HepG2 (cell line): ENCODE measurements around the gene ADAMTS17. TPM values are rescaled to one million over a fixed set of nuclear protein-coding genes. Genes with fewer than 3 reads are reported as not detected.

ENCODE experiments used
- ATAC-seq: fragments of 200-7000 bp; cut with Tn5 transposase; 3 replicates; pipeline ENCODE4 v1.9.1; 2020; ENCODE audit warnings: mild to moderate bottlenecking, moderate library complexity
- BruUV-seq: library from RNA; stranded (reverse); fragments of 400-500 nt; replicated peaks from 2 replicates; lab custom pipeline; 2021; lab: Mats Ljungman, UMichigan
- CTCF ChIA-PET: fragments of 300-600 bp; formaldehyde crosslinking; extraction: SDS; loops from one replicate; lab custom pipeline; 2021; ENCODE audit warnings: low total read pairs, inconsistent platforms, low intra/inter-chr PET ratio; lab: Yijun Ruan, JAX
- POLR2A ChIA-PET: fragments of 350-600 bp; sonication (Branson Sonifier 250); formaldehyde crosslinking; loops from one replicate; lab custom pipeline; 2020; ENCODE audit warnings: antibody characterized with exemption, inconsistent platforms; lab: Yijun Ruan, JAX
- DNase-seq: peaks from one replicate; pipeline ENCODE4 v3.0.0-alpha.2; 2015; ENCODE audit warnings: low spot score
- FAIRE-seq: peaks from 3 replicates; lab custom pipeline; 2011; peaks lifted over from hg19 to GRCh38; lab: Jason Lieb, UNC
- H2AFZ ChIP-seq: one replicate; pipeline ENCODE4 v1.6.1; 2011; ENCODE audit warnings: low read length, inconsistent platforms
- H3K27ac ChIP-seq: fragments of 300-600 bp; 3 replicates; pipeline ENCODE4 v1.8.0; 2011; ENCODE audit warnings: mixed run types, mild to moderate bottlenecking, mixed read lengths, low read length, inconsistent platforms; ENCODE audit not compliant: insufficient read depth; ENCODE audit errors: extremely low read length
- H3K27me3 ChIP-seq, 2 experiments: fragments of 200-600 bp in 1 of 2; 2 replicates in 1 of 2; 3 replicates in 1 of 2; pipeline versions ENCODE4 v1.6.0 to v1.8.0; 2011; ENCODE audit warnings: low read length in 2 of 2, mild to moderate bottlenecking in 2 of 2, moderate library complexity in 2 of 2, inconsistent platforms in 1 of 2; ENCODE audit not compliant: insufficient read depth in 2 of 2, control insufficient read depth in 1 of 2
- H3K36me3 ChIP-seq, 2 experiments: fragments of 200-600 bp in 1 of 2; replicated peaks in 1 of 2; 2 replicates in 1 of 2; 3 replicates in 1 of 2; pipeline versions ENCODE4 v1.5.1 to v1.8.0; 2011; ENCODE audit warnings: low read length in 2 of 2, inconsistent platforms in 1 of 2; ENCODE audit not compliant: insufficient read depth in 2 of 2, control insufficient read depth in 1 of 2
- H3K4me1 ChIP-seq: 2 replicates; pipeline ENCODE4 v1.5.1; 2012; ENCODE audit warnings: low read length, inconsistent platforms; ENCODE audit not compliant: insufficient read depth
- H3K4me2 ChIP-seq: 2 replicates; pipeline ENCODE4 v1.6.0; 2011; ENCODE audit warnings: low read depth, low read length, inconsistent platforms
- H3K4me3 ChIP-seq, 3 experiments: fragments of 200-600 bp in 1 of 3; sonication (generic), shearing (Covaris generic) in 1 of 3; replicated peaks in 1 of 3; 2 replicates each; pipeline ENCODE4 v1.5.1; 2011 to 2016; ENCODE audit warnings: low read length in 3 of 3, inconsistent platforms in 2 of 3, low read depth in 2 of 3, mild to moderate bottlenecking in 2 of 3, control low read depth in 1 of 3, mixed read lengths in 1 of 3; ENCODE audit not compliant: insufficient read depth in 1 of 3
- H3K79me2 ChIP-seq: one replicate; pipeline ENCODE4 v1.6.1; 2011; ENCODE audit warnings: low read length, inconsistent platforms; ENCODE audit not compliant: insufficient read depth
- H3K9ac ChIP-seq: 2 replicates; pipeline ENCODE4 v1.6.0; 2011; ENCODE audit warnings: mild to moderate bottlenecking, low read depth, low read length, inconsistent platforms; ENCODE audit not compliant: insufficient read depth
- H3K9me3 ChIP-seq: 2 replicates; pipeline ENCODE4 v1.5.1; 2012; ENCODE audit warnings: mild to moderate bottlenecking, low read length
- H4K20me1 ChIP-seq: 2 replicates; pipeline ENCODE4 v1.6.0; 2011; ENCODE audit warnings: inconsistent platforms, mild to moderate bottlenecking, low read length, moderate library complexity; ENCODE audit not compliant: insufficient read depth
- ARNTL ChIP-seq: sonication (generic); formaldehyde crosslinking; IDR thresholded peaks from 2 replicates; pipeline ENCODE4 v1.4.0; 2020; ENCODE audit warnings: mild to moderate bottlenecking, missing genetic modification reagents
- CENPT ChIP-seq: sonication (generic); formaldehyde crosslinking; IDR thresholded peaks from 2 replicates; pipeline ENCODE4 v1.8.0; 2022; ENCODE audit warnings: low read depth, mild to moderate bottlenecking, moderate library complexity, missing genetic modification reagents
- FIP1L1 ChIP-seq: fragments of 200-400 bp; formaldehyde crosslinking; IDR thresholded peaks from 2 replicates; pipeline ENCODE4 v1.6.1; 2018; ENCODE audit warnings: low read depth, mild to moderate bottlenecking, low read length, moderate library complexity, borderline replicate concordance; ENCODE audit not compliant: insufficient read depth
- FOXM1 ChIP-seq: sonication (generic); formaldehyde crosslinking; IDR thresholded peaks from 2 replicates; pipeline ENCODE4 v1.5.0; 2020; ENCODE audit warnings: missing genetic modification reagents
- HMGA1 ChIP-seq: sonication (generic); formaldehyde crosslinking; conservative IDR thresholded peaks from 2 replicates; pipeline ENCODE4 v1.4.0; 2020; ENCODE audit warnings: missing genetic modification reagents
- PLRG1 ChIP-seq: fragments of 450-650 bp; conservative IDR thresholded peaks from 2 replicates; pipeline ENCODE4 v1.6.1; 2016
- RXRA ChIP-seq: sonication (generic); formaldehyde crosslinking; IDR thresholded peaks from 2 replicates; pipeline ENCODE4 v1.5.1; 2020; ENCODE audit warnings: missing genetic modification reagents
- ZBTB44 ChIP-seq: sonication (generic); formaldehyde crosslinking; IDR thresholded peaks from 2 replicates; pipeline ENCODE4 v1.4.0; 2020; ENCODE audit warnings: missing genetic modification reagents
- ZMYM3 ChIP-seq: sonication (generic); formaldehyde crosslinking; IDR thresholded peaks from 2 replicates; pipeline ENCODE4 v1.5.1; 2020; ENCODE audit warnings: mild to moderate bottlenecking, missing genetic modification reagents
- ZNF430 ChIP-seq: sonication (generic); formaldehyde crosslinking; IDR thresholded peaks from 2 replicates; pipeline ENCODE4 v1.9.0; 2021; ENCODE audit warnings: mild to moderate bottlenecking, missing genetic modification reagents
- ZNF589 ChIP-seq: sonication (generic); formaldehyde crosslinking; conservative IDR thresholded peaks from 2 replicates; pipeline ENCODE4 v1.8.0; 2022; ENCODE audit warnings: mild to moderate bottlenecking, moderate library complexity, missing genetic modification reagents
- ZNF616 ChIP-seq: sonication (generic); formaldehyde crosslinking; IDR thresholded peaks from 2 replicates; pipeline ENCODE4 v1.5.0; 2020; ENCODE audit warnings: low read depth, mild to moderate bottlenecking, missing genetic modification reagents
- ZNF713 ChIP-seq: sonication (generic); formaldehyde crosslinking; IDR thresholded peaks from 2 replicates; pipeline ENCODE4 v1.4.0; 2020; ENCODE audit warnings: mild to moderate bottlenecking, missing genetic modification reagents
- WGBS: methylation state at CpG from one replicate; pipeline ENCODE4 v1.1.6; 2017; ENCODE audit warnings: low lambda C conversion rate; 5-methylcytosine and 5-hydroxymethylcytosine counted together
- in situ Hi-C: cut with HindIII; loops from 2 replicates; pipeline ENCODE4 v1.10.0; 2017; ENCODE audit warnings: low pct_unique_long_range_greater_than_20kb; ENCODE audit not compliant: extremely low pct_ligation_motif_present
- intact Hi-C: fragments of 100-400 bp; cut with micrococcal nuclease; formaldehyde crosslinking; loops from one replicate; pipeline ENCODE4 v1.10.0; 2022; ENCODE audit not compliant: unreplicated experiment
- polyA plus RNA-seq, 8 experiments: library from polyadenylated mRNA; depleted of rRNA in 3 of 8; stranded (reverse) in 7 of 8; unstranded in 1 of 8; fragments of >200 nt; fragmentation: Illumina TruSeq in 4 of 8; extraction: Trizol in 4 of 8; gene quantifications; 2 replicates each; pipeline versions ENCODE4 v1.2.1 to v1.2.3, GENCODE V29; 2011 to 2016; ENCODE audit warnings: low read depth in 4 of 8, missing spikeins in 1 of 8, mixed read lengths in 1 of 8; ENCODE audit not compliant: insufficient read depth in 1 of 8
- total RNA-seq, 5 experiments: library from RNA; depleted of rRNA; stranded (reverse); fragments of >200 nt; fragmentation: Illumina TruSeq; extraction: Trizol; gene quantifications; 2 replicates each; pipeline ENCODE4 v1.2.3, GENCODE V29; 2016; ENCODE audit warnings: low read depth in 1 of 5
- TF ChIP-seq, protein P1 (sequence below): sonication (generic); formaldehyde crosslinking; IDR thresholded peaks from 2 replicates; pipeline ENCODE4 v1.5.1; 2020; ENCODE audit warnings: missing genetic modification reagents, mild to moderate bottlenecking, borderline replicate concordance
- TF ChIP-seq, protein P2 (sequence below): sonication (generic); formaldehyde crosslinking; IDR thresholded peaks from 2 replicates; pipeline ENCODE4 v1.4.0; 2020; ENCODE audit warnings: mild to moderate bottlenecking, missing genetic modification reagents

Gene ADAMTS17
- total and polyA plus RNA-seq, 2 of the 13 experiments (the other 11 are each of a cell fraction or from before 2014, with no cell fraction given) = 0.02 to 0.04 TPM

- ChIA-PET POLR2A (no interaction called here), CTCF (no interaction called here)
- Histone ChIP-seq H4K20me1 (no peaks in the 10 kb centered on the region), H3K9ac (no peak overlapping the region), H3K4me3 (no peak overlapping the region), H3K4me2 (no peak overlapping the region), H3K27me3 (no peaks in the 10 kb centered on the region; a peak in 1 of 5 replicates), H3K4me1 (peaks cover 2% of the 10 kb centered on the region; the same call in 1 of the 2 replicates), H3K79me2 (no peaks in the 10 kb centered on the region), H2AFZ (no peak overlapping the region), H3K36me3 (no peaks in the 10 kb centered on the region), H3K27ac (no peak overlapping the region), H3K9me3 (no peaks in the 10 kb centered on the region)
- intact Hi-C loops (no loop called here), in situ Hi-C loops (no loop called here)
- no peak for TF ChIP-seq HMGA1 (CRISPR knock-in tag)
- TF ChIP-seq ZNF616 (CRISPR knock-in tag) = no peak
- TF ChIP-seq, protein P1, sequence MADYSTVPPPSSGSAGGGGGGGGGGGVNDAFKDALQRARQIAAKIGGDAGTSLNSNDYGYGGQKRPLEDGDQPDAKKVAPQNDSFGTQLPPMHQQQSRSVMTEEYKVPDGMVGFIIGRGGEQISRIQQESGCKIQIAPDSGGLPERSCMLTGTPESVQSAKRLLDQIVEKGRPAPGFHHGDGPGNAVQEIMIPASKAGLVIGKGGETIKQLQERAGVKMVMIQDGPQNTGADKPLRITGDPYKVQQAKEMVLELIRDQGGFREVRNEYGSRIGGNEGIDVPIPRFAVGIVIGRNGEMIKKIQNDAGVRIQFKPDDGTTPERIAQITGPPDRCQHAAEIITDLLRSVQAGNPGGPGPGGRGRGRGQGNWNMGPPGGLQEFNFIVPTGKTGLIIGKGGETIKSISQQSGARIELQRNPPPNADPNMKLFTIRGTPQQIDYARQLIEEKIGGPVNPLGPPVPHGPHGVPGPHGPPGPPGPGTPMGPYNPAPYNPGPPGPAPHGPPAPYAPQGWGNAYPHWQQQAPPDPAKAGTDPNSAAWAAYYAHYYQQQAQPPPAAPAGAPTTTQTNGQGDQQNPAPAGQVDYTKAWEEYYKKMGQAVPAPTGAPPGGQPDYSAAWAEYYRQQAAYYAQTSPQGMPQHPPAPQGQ (CRISPR knock-in tag) = no peak
- DNase-seq (no peak), ATAC-seq (no peak), FAIRE-seq (no peak)
- BruUV-seq = no TSS peak
- 20% methylated on average over 2 of the region's 8 CpGs for WGBS
Observed at GRCh38 chr15:100222349-100222715, 119.4 kb downstream of the ADAMTS17 start.

- CTCF ChIA-PET = no interaction called here
- TF ChIP-seq ARNTL = no peak
- no peak for TF ChIP-seq ZMYM3 (CRISPR knock-in tag)
- TF ChIP-seq ZNF430 (CRISPR knock-in tag) = no peak
- TF ChIP-seq FOXM1 (CRISPR knock-in tag) = no peak
- no peak for TF ChIP-seq PLRG1
- TF ChIP-seq, protein P2, sequence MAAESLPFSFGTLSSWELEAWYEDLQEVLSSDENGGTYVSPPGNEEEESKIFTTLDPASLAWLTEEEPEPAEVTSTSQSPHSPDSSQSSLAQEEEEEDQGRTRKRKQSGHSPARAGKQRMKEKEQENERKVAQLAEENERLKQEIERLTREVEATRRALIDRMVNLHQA = no peak
- no peak for TF ChIP-seq RXRA (CRISPR knock-in tag)
- TF ChIP-seq FIP1L1 = no peak
- TF ChIP-seq ZBTB44 (CRISPR knock-in tag) = no peak
- no peak for TF ChIP-seq CENPT
- TF ChIP-seq ZNF589 = no peak
- TF ChIP-seq ZNF713 (CRISPR knock-in tag) = no peak
Observed at GRCh38 chr15:100221471-100222348, 120.1 kb downstream of the ADAMTS17 start.

More at GRCh38 chr15:100221471-100222348, 120.1 kb downstream of the ADAMTS17 start:
- H3K9ac ChIP-seq = no peak overlapping the region
- ATAC-seq = no peak
- intact Hi-C loops = no loop called here
- H3K27me3 ChIP-seq = no peaks in the 10 kb centered on the region; a peak in 1 of 5 replicates
- H3K4me1 ChIP-seq = peaks cover 6% of the 10 kb centered on the region; the same call in 1 of the 2 replicates
- H3K79me2 ChIP-seq = no peaks in the 10 kb centered on the region
- H2AFZ ChIP-seq = no peak overlapping the region
- whole genome bisulfite sequencing = 75% methylated on average over 20 of the region's 22 CpGs
- H3K36me3 ChIP-seq = no peaks in the 10 kb centered on the region
- H3K9me3 ChIP-seq = no peaks in the 10 kb centered on the region
- POLR2A ChIA-PET = no interaction called here
- H3K4me3 ChIP-seq = no peak overlapping the region
- in situ Hi-C loops = no loop called here
- no peak for FAIRE-seq
- H3K4me2 ChIP-seq = no peak overlapping the region
- no TSS peak for BruUV-seq
- DNase-seq = no peak
- no peaks in the 10 kb centered on the region for H4K20me1 ChIP-seq
- no peak overlapping the region for H3K27ac ChIP-seq
